ENCODE data around the gene RGL4.

DNA sequence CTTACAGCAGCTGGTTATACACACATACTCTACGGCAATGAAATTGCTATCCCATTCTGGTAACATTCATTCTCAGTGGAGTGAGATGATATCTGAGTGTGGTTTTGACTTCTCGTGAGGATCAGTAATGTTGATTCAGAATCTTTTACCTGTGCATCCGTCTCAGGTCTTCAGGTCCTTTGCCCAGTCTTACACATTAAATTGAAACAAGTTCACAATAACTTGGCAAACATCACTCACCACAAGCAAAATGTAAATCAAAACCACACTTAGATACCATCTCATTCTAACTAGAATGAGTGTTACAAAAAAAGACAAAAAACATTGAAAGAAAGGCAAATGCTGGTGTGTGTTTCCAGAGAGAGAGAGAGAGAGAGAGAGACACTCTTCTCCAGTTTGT, 14.0 kb downstream of the RGL4 start:
- TF ChIP-seq CTCF (IDR thresholded peaks at IDR 0.05 in 4 of 5, conservative IDR thresholded peaks at IDR 0.05 in 1 of 5), result no peak
- TF ChIP-seq POLR2A (IDR thresholded peaks at IDR 0.05), result no peak
